ENCODE results near the gene ATP11A. TPM values are rescaled to one million over a fixed set of nuclear protein-coding genes. Genes with fewer than 3 reads are reported as not detected.

The ATP11A gene
- total RNA-seq, 1 experiment from 2014 or later, result 65.3 TPM

DNA sequence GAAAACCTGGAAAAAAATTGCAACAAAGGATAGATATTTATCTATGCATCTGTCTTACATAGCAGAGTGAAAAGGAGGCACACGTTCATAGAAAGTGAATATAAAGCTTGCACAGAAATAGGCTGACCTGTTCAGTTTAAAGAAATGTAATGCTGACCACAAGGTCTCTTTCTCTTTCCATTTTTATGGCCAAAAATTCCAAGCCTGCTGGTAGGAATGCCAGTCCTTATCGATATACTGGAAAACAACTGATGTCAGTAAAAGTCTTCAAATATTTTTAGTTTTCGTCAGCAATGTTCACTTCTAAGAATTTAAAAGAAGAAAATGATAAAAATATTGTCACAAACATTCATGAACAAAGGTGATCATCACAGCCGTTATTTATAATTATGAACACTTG, 220.2 kb downstream of the ATP11A start:
- no peaks in the 10 kb centered on the region for H3K23me2 ChIP-seq (ENCODE audit: insufficient read length, low read depth, low read length, poor library complexity, severe bottlenecking)
- H3K79me1 ChIP-seq (ENCODE audit: insufficient read depth, low read depth, low read length, poor library complexity, severe bottlenecking), result no peaks in the 10 kb centered on the region
- Mint-ChIP-seq H3K9me3 (peaks cover 10 to 11% of the 10 kb centered on the region in 2 experiments), H3K36me3 (ENCODE audit: insufficient read depth in 1 of 3, low read depth in 3 of 3) (peaks cover 21 to 32% (median 25%) of the 10 kb centered on the region in 3 experiments), H3K4me1 (peaks cover 46% of the 10 kb centered on the region in 2 experiments), H3K27ac (no peak overlapping the region), H3K4me3 (no peak overlapping the region), H3K27me3 (ENCODE audit: low read depth) (peaks cover 14% of the 10 kb centered on the region)
- H3K14ac ChIP-seq (ENCODE audit: insufficient read depth, low read length), result no peak overlapping the region
- no peak overlapping the region for H2BK15ac ChIP-seq (ENCODE audit: low read depth, low read length)
- no peak overlapping the region for H3K23ac ChIP-seq (ENCODE audit: insufficient read length, low read depth, low read length)
- H3K4me2 ChIP-seq (ENCODE audit: insufficient read depth, insufficient read length, low read length), result no peak overlapping the region
- no peak overlapping the region for H2BK120ac ChIP-seq (ENCODE audit: low read depth, low read length, poor library complexity, severe bottlenecking)
- no peak overlapping the region for H2AK5ac ChIP-seq (ENCODE audit: insufficient read length, low read length)
- no peak overlapping the region for H2BK5ac ChIP-seq (ENCODE audit: insufficient read length, low read length)
- no peak overlapping the region for H3K18ac ChIP-seq (ENCODE audit: insufficient read length, low read depth, low read length)
- no peak for DNase-seq
- no peak overlapping the region for H3K9ac ChIP-seq (ENCODE audit: extremely low read depth, insufficient read length, low read length)
- no peak overlapping the region for H4K5ac ChIP-seq (ENCODE audit: insufficient read length, low read depth, low read length)
- no peak overlapping the region for H4K8ac ChIP-seq (replicated peaks; ENCODE audit: insufficient read length, low read depth, low read length)
- H3T11ph ChIP-seq (ENCODE audit: low read length), result no peak overlapping the region
- no CpG with 5 or more reads among the region's 4 CpGs for WGBS (ENCODE audit: extremely low coverage, insufficient read length, low lambda C conversion rate)
- no peaks in the 10 kb centered on the region for H4K20me1 ChIP-seq (ENCODE audit: control insufficient read depth, insufficient read depth, insufficient read length)
- no peaks in the 10 kb centered on the region for H3K9me3 ChIP-seq (ENCODE audit: control insufficient read depth, low read depth, low read length)
- no peak overlapping the region for H4K91ac ChIP-seq (ENCODE audit: insufficient read length, low read depth, low read length)
- no peaks in the 10 kb centered on the region; the same call in 1 of the 2 replicates for H3K79me2 ChIP-seq (ENCODE audit: insufficient read depth, low read length)
- no peak overlapping the region for H3K27ac ChIP-seq (ENCODE audit: insufficient read length, low read depth, low read length)
- H3K56ac ChIP-seq (ENCODE audit: insufficient read length, low read depth, low read length), result no peak overlapping the region
- 0 out of 2 replicates have a peak, but pooled peaks cover 2% of the 10 kb centered on the region for H3K27me3 ChIP-seq (ENCODE audit: insufficient read depth, low read length)
- peaks cover 3% of the 10 kb centered on the region; the same call in 1 of the 2 replicates for H3K4me1 ChIP-seq (ENCODE audit: insufficient read depth, low read length)
- TF ChIP-seq, protein P1, sequence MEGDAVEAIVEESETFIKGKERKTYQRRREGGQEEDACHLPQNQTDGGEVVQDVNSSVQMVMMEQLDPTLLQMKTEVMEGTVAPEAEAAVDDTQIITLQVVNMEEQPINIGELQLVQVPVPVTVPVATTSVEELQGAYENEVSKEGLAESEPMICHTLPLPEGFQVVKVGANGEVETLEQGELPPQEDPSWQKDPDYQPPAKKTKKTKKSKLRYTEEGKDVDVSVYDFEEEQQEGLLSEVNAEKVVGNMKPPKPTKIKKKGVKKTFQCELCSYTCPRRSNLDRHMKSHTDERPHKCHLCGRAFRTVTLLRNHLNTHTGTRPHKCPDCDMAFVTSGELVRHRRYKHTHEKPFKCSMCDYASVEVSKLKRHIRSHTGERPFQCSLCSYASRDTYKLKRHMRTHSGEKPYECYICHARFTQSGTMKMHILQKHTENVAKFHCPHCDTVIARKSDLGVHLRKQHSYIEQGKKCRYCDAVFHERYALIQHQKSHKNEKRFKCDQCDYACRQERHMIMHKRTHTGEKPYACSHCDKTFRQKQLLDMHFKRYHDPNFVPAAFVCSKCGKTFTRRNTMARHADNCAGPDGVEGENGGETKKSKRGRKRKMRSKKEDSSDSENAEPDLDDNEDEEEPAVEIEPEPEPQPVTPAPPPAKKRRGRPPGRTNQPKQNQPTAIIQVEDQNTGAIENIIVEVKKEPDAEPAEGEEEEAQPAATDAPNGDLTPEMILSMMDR (conservative IDR thresholded peaks at IDR 0.05), result no peak
- H3K4ac ChIP-seq (ENCODE audit: low read depth, low read length), result no peak overlapping the region
- no peak overlapping the region for H2BK20ac ChIP-seq (ENCODE audit: low read depth, low read length, poor library complexity, severe bottlenecking)
- no peak overlapping the region for H2BK12ac ChIP-seq (ENCODE audit: insufficient read length, low read depth, low read length)
- H2AFZ ChIP-seq (ENCODE audit: low read length), result no peak overlapping the region

Measured in H9 (cell line).